Aorta (tissue), 5 donors: ENCODE results near the gene C17orf100. TPM values are rescaled to one million over a fixed set of nuclear protein-coding genes. Genes with fewer than 3 reads are reported as not detected.

Experiments used
- ATAC-seq: fragments of 200-7000 bp; cut with Tn5 transposase; one replicate; pipeline ENCODE4 v1.9.1; 2022; ENCODE audit warnings: moderate library complexity; ENCODE audit not compliant: low FRiP score
- DNase-seq, 2 donors: peaks; one replicate each; pipeline ENCODE4 v3.0.0-alpha.2; 2020
- H3K27ac ChIP-seq, 2 donors: one replicate each; pipeline ENCODE4 v1.5.1; 2013; ENCODE audit warnings: low read length in 2 of 2, mild to moderate bottlenecking in 2 of 2, moderate library complexity in 2 of 2, control low read depth in 1 of 2, inconsistent platforms in 1 of 2, low read depth in 1 of 2
- H3K27me3 ChIP-seq, 2 donors: one replicate each; pipeline ENCODE4 v1.6.1; 2013; ENCODE audit warnings: control low read depth in 1 of 2, low read length in 1 of 2, mild to moderate bottlenecking in 1 of 2, moderate library complexity in 1 of 2; ENCODE audit not compliant: insufficient read depth in 2 of 2, control insufficient read depth in 1 of 2
- H3K36me3 ChIP-seq, 2 donors: one replicate each; pipeline ENCODE4 v1.6.1; 2013; ENCODE audit warnings: control low read depth in 1 of 2, low read length in 1 of 2, mild to moderate bottlenecking in 1 of 2; ENCODE audit not compliant: insufficient read depth in 2 of 2, control insufficient read depth in 1 of 2
- H3K4me1 ChIP-seq, 2 donors: one replicate each; pipeline ENCODE4 v1.6.1; 2013; ENCODE audit warnings: low read length in 2 of 2, control low read depth in 1 of 2, mild to moderate bottlenecking in 1 of 2, moderate library complexity in 1 of 2; ENCODE audit not compliant: insufficient read depth in 2 of 2, control insufficient read depth in 1 of 2
- H3K4me3 ChIP-seq, 2 donors: one replicate each; pipeline ENCODE4 v1.5.1; 2013; ENCODE audit warnings: low read length in 2 of 2, control low read depth in 1 of 2, mild to moderate bottlenecking in 1 of 2
- H3K9me3 ChIP-seq: one replicate; pipeline ENCODE4 v1.6.1; 2013; ENCODE audit warnings: mild to moderate bottlenecking, low read length; ENCODE audit not compliant: control insufficient read depth
- WGBS, 2 donors: extraction: QIAGEN DNeasy Blood & Tissue Kit; methylation state at CpG; one replicate each; pipeline ENCODE4 v1.1.7; 2013; 5-methylcytosine and 5-hydroxymethylcytosine counted together
- intact Hi-C, 2 donors: fragments of 100-400 bp; cut with DNase I; formaldehyde crosslinking; loops; one replicate each; pipeline versions ENCODE4 v1.14.2 to v1.15.0; 2022
- polyA plus RNA-seq, 2 donors: library from polyadenylated mRNA; stranded (reverse); fragments of 200-250 nt; gene quantifications; one replicate each; pipeline ENCODE4 v1.2.3, GENCODE V29; 2013
- total RNA-seq, 2 donors: library from RNA; stranded (reverse); fragmentation: NEBNext Ultra II Directional; extraction: Animal tissue kit (Norgen Biotek cat#: 25700); gene quantifications; one replicate each; pipeline ENCODE4 v1.2.1, GENCODE V29; 2021
- donor health status: healthy with polysubstance abuse.
- donor health status: Bipolar disorder and iron deficiency.
- donor health status: DM: no; HTN: no; CAD: no.
- donor health status: DM: no; HTN: no; CAD: no.
- donor health status: DM: yes; HTN: yes; CAD: no.

Gene C17orf100
- total and polyA plus RNA-seq, 4 donors: 1.0 to 1.5 (median 1.3) TPM

- 80% methylated on average over 10 of the region's 10 CpGs for WGBS, 2 donors
- intact Hi-C loops: loop anchor here (10.0 kb wide), 2 partner anchors 175 to 335 kb away; no protein-coding TSS in a partner anchor
- H3K4me1 ChIP-seq: no peaks in the 10 kb centered on the region
- H3K36me3 ChIP-seq: no peaks in the 10 kb centered on the region
- DNase-seq: no peak
- no peaks in the 10 kb centered on the region for H3K9me3 ChIP-seq
- H3K27ac ChIP-seq: no peak overlapping the region
- no peaks in the 10 kb centered on the region for H3K27me3 ChIP-seq
- no peak overlapping the region for H3K4me3 ChIP-seq
- ATAC-seq: no peak
Measured at GRCh38 chr17:6669479-6670212, 18.1 kb downstream of the C17orf100 start.

GRCh38 chr17:6670571-6670970 lies 19.0 kb downstream of the C17orf100 start:
- Histone ChIP-seq H3K4me3 (no peak overlapping the region), H3K4me1 (no peaks in the 10 kb centered on the region), H3K9me3 (no peaks in the 10 kb centered on the region), H3K27me3 (no peaks in the 10 kb centered on the region), H3K36me3 (no peaks in the 10 kb centered on the region), H3K27ac (no peak overlapping the region)
- intact Hi-C loops: no loop called here
- DNase-seq (no peak), ATAC-seq (no peak)
- 88 to 89% methylated on average over 8 of the region's 8 CpGs for WGBS, 2 donors

GRCh38 chr17:6670999-6671398 lies 19.4 kb downstream of the C17orf100 start:
- DNase-seq (no peak), ATAC-seq (no peak)
- Histone ChIP-seq H3K4me3 (no peak overlapping the region), H3K27me3 (no peaks in the 10 kb centered on the region), H3K9me3 (no peaks in the 10 kb centered on the region), H3K4me1 (no peaks in the 10 kb centered on the region), H3K36me3 (no peaks in the 10 kb centered on the region), H3K27ac (no peak overlapping the region)
- WGBS, 2 donors: 63 to 82% methylated on average over 6 of the region's 6 CpGs
- intact Hi-C loops: no loop called here

- 80 to 84% methylated on average over 7 of the region's 7 CpGs for WGBS, 2 donors
- Histone ChIP-seq H3K9me3 (no peaks in the 10 kb centered on the region), H3K4me3 (no peak overlapping the region), H3K27ac (no peak overlapping the region), H3K27me3 (no peaks in the 10 kb centered on the region), H3K4me1 (no peaks in the 10 kb centered on the region), H3K36me3 (no peaks in the 10 kb centered on the region)
- ATAC-seq: no peak
- DNase-seq: no peak
- intact Hi-C loops: no loop called here
Measured at GRCh38 chr17:6671431-6671830, 19.9 kb downstream of the C17orf100 start.

GRCh38 chr17:6674586-6674985 lies 23.0 kb downstream of the C17orf100 start:
- no peaks in the 10 kb centered on the region for H3K36me3 ChIP-seq
- ATAC-seq (no peak), DNase-seq (no peak)
- no peak overlapping the region for H3K4me3 ChIP-seq
- intact Hi-C loops: no loop called here
- H3K9me3 ChIP-seq: no peaks in the 10 kb centered on the region
- no peaks in the 10 kb centered on the region for H3K27me3 ChIP-seq
- H3K27ac ChIP-seq: no peak overlapping the region
- no peaks in the 10 kb centered on the region for H3K4me1 ChIP-seq
- WGBS, 2 donors: 92% methylated on average over 13 of the region's 13 CpGs

- H3K4me3 ChIP-seq: no peak overlapping the region
- H3K27me3 ChIP-seq: no peaks in the 10 kb centered on the region
- intact Hi-C loops: no loop called here
- H3K36me3 ChIP-seq: no peaks in the 10 kb centered on the region
- H3K4me1 ChIP-seq: no peaks in the 10 kb centered on the region
- no peaks in the 10 kb centered on the region for H3K9me3 ChIP-seq
- no peak for ATAC-seq
- 70 to 73% methylated on average over 11 of the region's 11 CpGs for WGBS, 2 donors
- H3K27ac ChIP-seq: no peak overlapping the region
- DNase-seq: no peak
Measured at GRCh38 chr17:6675201-6675825, 23.8 kb downstream of the C17orf100 start.

- 58 to 64% methylated on average over 6 of the region's 6 CpGs for WGBS, 2 donors
- no peaks in the 10 kb centered on the region for H3K36me3 ChIP-seq
- H3K27me3 ChIP-seq: no peaks in the 10 kb centered on the region
- intact Hi-C loops: no loop called here
- no peak for ATAC-seq
- H3K4me3 ChIP-seq: no peak overlapping the region
- DNase-seq: no peak
- H3K9me3 ChIP-seq: no peaks in the 10 kb centered on the region
- H3K27ac ChIP-seq: no peak overlapping the region
- H3K4me1 ChIP-seq: no peaks in the 10 kb centered on the region
Measured at GRCh38 chr17:6676802-6677157, 25.2 kb downstream of the C17orf100 start.

- H3K27ac ChIP-seq: no peak overlapping the region
Measured at GRCh38 chr17:6677158-6677831, 25.7 kb downstream of the C17orf100 start.

GRCh38 chr17:6677946-6678345 lies 26.4 kb downstream of the C17orf100 start:
- Histone ChIP-seq H3K9me3 (no peaks in the 10 kb centered on the region), H3K36me3 (no peaks in the 10 kb centered on the region), H3K4me3 (no peak overlapping the region), H3K27ac (no peak overlapping the region), H3K27me3 (no peaks in the 10 kb centered on the region), H3K4me1 (no peaks in the 10 kb centered on the region)
- intact Hi-C loops: no loop called here
- ATAC-seq: no peak
- DNase-seq: no peak
- WGBS, 2 donors: 70 to 73% methylated on average over 7 of the region's 7 CpGs

More at GRCh38 chr17:6677158-6677831, 25.7 kb downstream of the C17orf100 start:
- DNase-seq: no peak
- 54 to 60% methylated on average over 16 of the region's 16 CpGs for WGBS, 2 donors
- intact Hi-C loops: no loop called here
- Histone ChIP-seq H3K9me3 (no peaks in the 10 kb centered on the region), H3K36me3 (no peaks in the 10 kb centered on the region), H3K4me3 (no peak overlapping the region), H3K27me3 (no peaks in the 10 kb centered on the region), H3K4me1 (no peaks in the 10 kb centered on the region)
- ATAC-seq: no peak
